Right lobe of liver (tissue), 4 donors: ENCODE results near the gene MARCHF10.

Experiments used
- CTCF ChIP-seq, 4 donors: fragments of 200-600 bp in 3 of 4; fragments of 450-650 bp in 1 of 4; IDR thresholded peaks; one replicate each; pipeline versions ENCODE4 v1.5.1 to v1.8.0; 2016 to 2022; ENCODE audit warnings: antibody characterized with exemption in 4 of 4, mild to moderate bottlenecking in 2 of 4
- POLR2A ChIP-seq: fragments of 450-650 bp; IDR thresholded peaks from one replicate; pipeline ENCODE4 v1.6.1; 2017; ENCODE audit warnings: antibody characterized with exemption, mild to moderate bottlenecking
- donor health status: DM: no; HTN: no; CAD: no.
- donor health status: DM: no; HTN: no; CAD: no.
- donor health status: DM: no; HTN: yes; CAD: no.

DNA sequence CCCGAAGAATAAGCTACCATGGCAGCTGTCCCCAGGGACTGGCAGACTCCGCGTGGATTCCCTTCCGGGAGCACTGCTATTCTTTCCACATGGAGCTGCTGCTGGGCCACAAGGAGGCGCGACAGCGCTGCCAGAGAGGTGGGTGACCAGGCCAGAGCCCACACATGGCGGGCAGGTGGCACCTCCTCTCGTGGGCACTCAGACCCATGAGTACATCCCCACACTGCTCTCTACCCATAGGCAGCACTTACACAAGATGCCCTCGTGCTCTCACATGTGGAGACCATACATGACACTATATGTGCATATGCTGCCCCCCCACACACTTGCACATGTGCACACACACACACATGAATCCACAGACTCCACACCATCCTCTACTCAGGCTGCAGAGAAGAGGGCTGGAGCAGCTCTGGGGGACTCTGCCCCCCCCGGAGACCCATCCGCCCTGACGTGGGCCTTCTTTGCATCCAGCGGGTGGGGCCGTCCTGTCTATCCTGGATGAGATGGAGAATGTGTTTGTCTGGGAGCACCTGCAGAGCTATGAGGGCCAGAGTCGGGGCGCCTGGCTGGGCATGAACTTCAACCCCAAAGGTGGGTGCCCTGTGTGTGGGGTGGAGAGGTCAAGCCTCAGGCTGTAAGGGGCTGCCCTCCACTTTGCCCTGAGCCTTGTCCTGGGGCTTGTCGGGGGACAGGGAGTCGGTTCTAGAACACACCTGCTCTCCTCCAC is 117.8 kb downstream of the MARCHF10 start:
- no peak for TF ChIP-seq CTCF (IDR thresholded peaks at IDR 0.05)
- TF ChIP-seq POLR2A, result no peak
